HG03342 (cell line): ENCODE measurements around the gene HOMEZ.
"Not testable (repeated sequence)": the region's sequence is repeated elsewhere in the genome, so short reads cannot be mapped to it uniquely, and the experiment has no call there.

ENCODE experiments used
- ATAC-seq: cut with Tn5 transposase; IDR thresholded peaks from one replicate; pipeline ENCODE4 v1.9.1; 2021; ENCODE audit warnings: mild to moderate bottlenecking, moderate library complexity; ENCODE audit not compliant: unreplicated experiment

Gene HOMEZ

GRCh38 chr14:23232241-23232808, 53.6 kb downstream of the HOMEZ start:
- ATAC-seq, result not testable (repeated sequence)

- ATAC-seq, result no peak
Observed at GRCh38 chr14:23228812-23229211, 57.1 kb downstream of the HOMEZ start.

GRCh38 chr14:23227566-23227965, 58.4 kb downstream of the HOMEZ start:
- ATAC-seq, result no peak

GRCh38 chr14:23224958-23225357, 61.0 kb downstream of the HOMEZ start:
- not testable (repeated sequence) for ATAC-seq
